Endothelial cell of umbilical vein (primary cell): ENCODE data around the gene TMEM108. TPM values are rescaled to one million over a fixed set of nuclear protein-coding genes. Genes with fewer than 3 reads are reported as not detected.

ENCODE experiments used
- BruUV-seq: library from RNA; stranded (reverse); fragments of 400-500 nt; replicated peaks from 2 replicates; lab custom pipeline; 2021; lab: Mats Ljungman, UMichigan
- CTCF ChIA-PET: fragments of 300-600, 350-600 bp; sonication (Branson Sonifier 250); formaldehyde crosslinking; loops from one replicate; lab custom pipeline; 2021; ENCODE audit warnings: antibody characterized with exemption, inconsistent platforms; lab: Charles Lee
- POLR2A ChIA-PET: fragments of 300-600, 350-600 bp; sonication (Branson Sonifier 250); formaldehyde crosslinking; loops from one replicate; lab custom pipeline; 2021; ENCODE audit warnings: antibody characterized with exemption, inconsistent platforms; lab: Charles Lee
- DNase-seq: peaks from one replicate; pipeline ENCODE4 v3.0.0-alpha.2; 2011; ENCODE audit warnings: low read depth, low spot score
- FAIRE-seq: peaks from 2 replicates; lab custom pipeline; 2011; peaks lifted over from hg19 to GRCh38; lab: Jason Lieb, UNC
- H2AFZ ChIP-seq: 2 replicates; pipeline ENCODE4 v1.6.0; 2012; ENCODE audit warnings: low read depth, low read length, control low read depth, inconsistent platforms
- H3K27ac ChIP-seq: 2 replicates; pipeline ENCODE4 v1.5.1; 2011; ENCODE audit warnings: low read depth, mild to moderate bottlenecking, control low read depth, low read length, moderate library complexity; ENCODE audit not compliant: insufficient read depth
- H3K27me3 ChIP-seq, 2 experiments: 2 replicates each; pipeline versions ENCODE4 v1.6.0 to v1.6.1; 2011; ENCODE audit warnings: low read length in 2 of 2, mixed read lengths in 1 of 2; ENCODE audit not compliant: control insufficient read depth in 2 of 2, insufficient read depth in 2 of 2
- H3K36me3 ChIP-seq, 2 experiments: 2 replicates in 1 of 2; 3 replicates in 1 of 2; pipeline ENCODE4 v1.5.1; 2011; ENCODE audit warnings: low read length in 2 of 2, mild to moderate bottlenecking in 1 of 2, moderate library complexity in 1 of 2; ENCODE audit not compliant: control insufficient read depth in 2 of 2, insufficient read depth in 2 of 2; ENCODE audit errors: extremely low read depth in 1 of 2
- H3K4me1 ChIP-seq: 3 replicates; pipeline ENCODE4 v1.5.1; 2011; ENCODE audit warnings: mild to moderate bottlenecking, low read length; ENCODE audit not compliant: control insufficient read depth, insufficient read depth; ENCODE audit errors: extremely low read depth
- H3K4me2 ChIP-seq: 2 replicates; pipeline ENCODE4 v1.6.1; 2011; ENCODE audit warnings: low read length, control low read depth, mixed read lengths; ENCODE audit not compliant: insufficient read depth
- H3K4me3 ChIP-seq, 3 experiments: fragments of 200-600 bp in 1 of 3; sonication (generic), shearing (Covaris generic) in 1 of 3; replicated peaks in 1 of 3; 2 replicates each; pipeline ENCODE4 v1.5.1; 2011 to 2016; ENCODE audit warnings: control low read depth in 3 of 3, low read length in 3 of 3, mild to moderate bottlenecking in 2 of 3, inconsistent platforms in 1 of 3, low read depth in 1 of 3, moderate library complexity in 1 of 3; ENCODE audit not compliant: insufficient read depth in 1 of 3
- H3K79me2 ChIP-seq: 2 replicates; pipeline ENCODE4 v1.6.0; 2012; ENCODE audit warnings: low read length, inconsistent platforms; ENCODE audit not compliant: control insufficient read depth, insufficient read depth
- H3K9ac ChIP-seq: replicated peaks from 2 replicates; pipeline ENCODE3; 2011; ENCODE audit warnings: low read length, control low read depth; ENCODE audit not compliant: insufficient read depth; ENCODE audit errors: extremely low read depth
- H3K9me1 ChIP-seq: replicated peaks from 3 replicates; pipeline ENCODE4 v1.6.0; 2011; ENCODE audit warnings: mild to moderate bottlenecking, low read length; ENCODE audit not compliant: control insufficient read depth, insufficient read depth; ENCODE audit errors: extremely low read depth
- H3K9me3 ChIP-seq: replicated peaks from 2 replicates; pipeline ENCODE4 v1.5.1; 2012; ENCODE audit warnings: low read length, inconsistent platforms; ENCODE audit not compliant: control insufficient read depth, insufficient read depth
- H4K20me1 ChIP-seq: replicated peaks from 2 replicates; pipeline ENCODE3; 2011; ENCODE audit warnings: mild to moderate bottlenecking, low read length; ENCODE audit not compliant: control insufficient read depth, insufficient read depth; ENCODE audit errors: extremely low read depth
- EZH2 ChIP-seq: IDR thresholded peaks from 2 replicates; pipeline ENCODE4 v1.6.1; 2012; ENCODE audit warnings: borderline replicate concordance, low read depth, mild to moderate bottlenecking, moderate library complexity, low read length, inconsistent platforms; ENCODE audit not compliant: severe bottlenecking
- GATA2 ChIP-seq: IDR thresholded peaks from 2 replicates; pipeline ENCODE4 v1.7.0; 2011; ENCODE audit warnings: low read depth, mild to moderate bottlenecking, moderate library complexity, mixed read lengths, low read length; ENCODE audit not compliant: insufficient read length, insufficient read depth
- JUN ChIP-seq: IDR thresholded peaks from 2 replicates; pipeline ENCODE4 v1.6.1; 2011; ENCODE audit warnings: borderline replicate concordance, low read depth; ENCODE audit not compliant: insufficient read length, insufficient read depth
- MYC ChIP-seq: IDR thresholded peaks from one replicate; pipeline ENCODE4 v1.6.1; 2011; ENCODE audit warnings: mild to moderate bottlenecking, low read depth, low read length
- POLR2A ChIP-seq: IDR thresholded peaks from 2 replicates; pipeline ENCODE4 v1.6.1; 2012; ENCODE audit warnings: low read depth, mild to moderate bottlenecking, control low read depth, low read length
- POLR2AphosphoS5 ChIP-seq: IDR thresholded peaks from 2 replicates; pipeline ENCODE4 v1.6.1; 2012; ENCODE audit warnings: low read depth, mild to moderate bottlenecking, control low read depth, low read length, moderate library complexity; ENCODE audit not compliant: insufficient read depth
- dilution Hi-C: fragments of 300-500 bp; cut with MboI; formaldehyde crosslinking; loops from one replicate; pipeline ENCODE4 v1.15.0; 2019; ENCODE audit warnings: low sequenced_read_pairs; ENCODE audit not compliant: extremely low pct_ligation_motif_present
- intact Hi-C: fragments of 100-400 bp; cut with micrococcal nuclease; formaldehyde crosslinking; loops from one replicate; pipeline ENCODE4 v1.10.0; 2022
- polyA plus RNA-seq, 4 experiments: library from polyadenylated mRNA; depleted of rRNA in 3 of 4; stranded (reverse) in 3 of 4; unstranded in 1 of 4; fragments of >200 nt; gene quantifications; 2 replicates each; pipeline versions ENCODE4 v1.2.1 to v1.2.3, GENCODE V29; 2011 to 2012; ENCODE audit warnings: missing spikeins in 1 of 4
- total RNA-seq: library from RNA; stranded (reverse); gene quantifications from 2 replicates; pipeline ENCODE4 v1.2.3, GENCODE V29; 2021
- TF ChIP-seq, protein P1 (sequence below): IDR thresholded peaks from 2 replicates; pipeline ENCODE4 v1.6.1; 2011; ENCODE audit not compliant: insufficient read depth, insufficient read length
- TF ChIP-seq, protein P2 (sequence below), 2 donors: IDR thresholded peaks; 1 replicate in 1 of 2; 2 replicates in 1 of 2; pipeline ENCODE4 v1.5.1; 2011; ENCODE audit warnings: low read length in 2 of 2, mild to moderate bottlenecking in 2 of 2, moderate library complexity in 2 of 2, control low read depth in 1 of 2, inconsistent platforms in 1 of 2, low read depth in 1 of 2; ENCODE audit not compliant: insufficient read depth in 1 of 2; ENCODE audit errors: extremely low read depth in 1 of 2

The TMEM108 gene
- total and polyA plus RNA-seq, 2 donors (not counting 3 experiments of a cell fraction or from before 2014, with no cell fraction given), result 0.40 to 1.1 TPM

DNA sequence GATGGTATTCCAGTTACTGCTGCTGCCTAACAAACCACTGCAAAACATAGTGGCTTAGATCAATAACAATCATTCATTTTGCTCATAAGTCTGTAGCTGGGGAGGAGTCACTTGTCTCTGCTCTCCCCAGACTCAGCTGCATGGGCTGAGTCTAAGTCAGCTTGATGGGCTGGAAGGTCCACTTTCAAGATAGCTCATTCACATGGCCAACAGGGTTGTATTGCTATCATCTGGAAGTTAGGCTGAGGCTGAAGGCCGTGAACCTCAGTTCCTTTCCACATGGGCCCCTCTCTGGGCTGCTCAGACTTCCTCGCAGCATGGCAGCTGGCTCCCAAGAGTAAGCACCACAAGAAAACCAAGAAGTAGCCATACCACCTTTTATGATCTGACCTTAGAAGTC lies 333.0 kb downstream of the TMEM108 start:
- TF ChIP-seq POLR2A (no peak), GATA2 (no peak), MYC (no peak), EZH2 (no peak), POLR2AphosphoS5 (no peak), JUN (no peak)
- TF ChIP-seq, protein P1, sequence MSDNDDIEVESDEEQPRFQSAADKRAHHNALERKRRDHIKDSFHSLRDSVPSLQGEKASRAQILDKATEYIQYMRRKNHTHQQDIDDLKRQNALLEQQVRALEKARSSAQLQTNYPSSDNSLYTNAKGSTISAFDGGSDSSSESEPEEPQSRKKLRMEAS, result no peak
- TF ChIP-seq, protein P2, sequence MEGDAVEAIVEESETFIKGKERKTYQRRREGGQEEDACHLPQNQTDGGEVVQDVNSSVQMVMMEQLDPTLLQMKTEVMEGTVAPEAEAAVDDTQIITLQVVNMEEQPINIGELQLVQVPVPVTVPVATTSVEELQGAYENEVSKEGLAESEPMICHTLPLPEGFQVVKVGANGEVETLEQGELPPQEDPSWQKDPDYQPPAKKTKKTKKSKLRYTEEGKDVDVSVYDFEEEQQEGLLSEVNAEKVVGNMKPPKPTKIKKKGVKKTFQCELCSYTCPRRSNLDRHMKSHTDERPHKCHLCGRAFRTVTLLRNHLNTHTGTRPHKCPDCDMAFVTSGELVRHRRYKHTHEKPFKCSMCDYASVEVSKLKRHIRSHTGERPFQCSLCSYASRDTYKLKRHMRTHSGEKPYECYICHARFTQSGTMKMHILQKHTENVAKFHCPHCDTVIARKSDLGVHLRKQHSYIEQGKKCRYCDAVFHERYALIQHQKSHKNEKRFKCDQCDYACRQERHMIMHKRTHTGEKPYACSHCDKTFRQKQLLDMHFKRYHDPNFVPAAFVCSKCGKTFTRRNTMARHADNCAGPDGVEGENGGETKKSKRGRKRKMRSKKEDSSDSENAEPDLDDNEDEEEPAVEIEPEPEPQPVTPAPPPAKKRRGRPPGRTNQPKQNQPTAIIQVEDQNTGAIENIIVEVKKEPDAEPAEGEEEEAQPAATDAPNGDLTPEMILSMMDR (IDR thresholded peaks at IDR 0.05; ENCODE audit: extremely low read depth in 1 of 2, insufficient read depth in 1 of 2, low read depth in 1 of 2, low read length in 2 of 2), result no peak
- Histone ChIP-seq H2AFZ (no peak overlapping the region), H3K79me2 (no peaks in the 10 kb centered on the region), H3K9ac (no peak overlapping the region), H3K4me3 (no peak overlapping the region), H3K27ac (no peak overlapping the region), H3K9me3 (no peaks in the 10 kb centered on the region), H3K36me3 (no peaks in the 10 kb centered on the region), H4K20me1 (no peaks in the 10 kb centered on the region), H3K4me2 (no peak overlapping the region), H3K27me3 (peaks cover 0 to 6% of the 10 kb centered on the region in 2 experiments), H3K9me1 (no peaks in the 10 kb centered on the region), H3K4me1 (no peaks in the 10 kb centered on the region)
- DNase-seq (no peak), FAIRE-seq (no peak)
- ChIA-PET CTCF (interaction anchor here (1.1 to 3.4 kb wide), 5 partner anchors 11 to 330 kb away, joined by 3 to 18 read pairs (median 5); no protein-coding TSS in a partner anchor), POLR2A (no interaction called here)
- intact Hi-C loops (no loop called here), dilution Hi-C loops (no loop called here)
- BruUV-seq, result no TSS peak
